H1 (cell line): Measurements from ENCODE around the gene GABRG3. TPM values are rescaled to one million over a fixed set of nuclear protein-coding genes. Genes with fewer than 3 reads are reported as not detected.

Source experiments
- CTCF ChIA-PET: fragments of 300-600 bp; sonication (Branson Sonifier 250); formaldehyde crosslinking; loops from one replicate; lab custom pipeline; 2021; ENCODE audit not compliant: partially characterized antibody; lab: Charles Lee
- POLR2A ChIA-PET: fragments of 300-600 bp; sonication (Branson Sonifier 250); formaldehyde crosslinking; loops from one replicate; lab custom pipeline; 2021; ENCODE audit warnings: inconsistent platforms; ENCODE audit not compliant: partially characterized antibody; lab: Charles Lee
- DNase-seq, 2 experiments: peaks; one replicate each; pipeline versions ENCODE4 v3.0.0 to v3.0.0-alpha.2; 2010 to 2022; ENCODE audit warnings: low spot score in 2 of 2, low read depth in 1 of 2, mixed read lengths in 1 of 2
- FAIRE-seq: peaks from 2 replicates; lab custom pipeline; 2011; peaks lifted over from hg19 to GRCh38; lab: Jason Lieb, UNC
- H2AFZ ChIP-seq: 2 replicates; pipeline ENCODE4 v1.8.1; 2012; ENCODE audit warnings: low read length, inconsistent platforms
- H2AK5ac ChIP-seq: 2 replicates; pipeline ENCODE4 v1.6.1; 2013; ENCODE audit warnings: low read depth, low read length
- H2BK120ac ChIP-seq: replicated peaks from 2 replicates; pipeline ENCODE3; 2013; ENCODE audit warnings: low read depth, low read length, inconsistent platforms
- H2BK12ac ChIP-seq: 2 replicates; pipeline ENCODE4 v1.6.1; 2013; ENCODE audit warnings: low read depth, low read length
- H2BK15ac ChIP-seq: 2 replicates; pipeline ENCODE4 v1.6.1; 2013; ENCODE audit warnings: low read length
- H2BK20ac ChIP-seq: 2 replicates; pipeline ENCODE4 v1.6.1; 2013; ENCODE audit warnings: low read length
- H2BK5ac ChIP-seq: 2 replicates; pipeline ENCODE4 v1.6.1; 2013; ENCODE audit warnings: low read depth, low read length
- H3K14ac ChIP-seq: 2 replicates; pipeline ENCODE4 v1.6.1; 2013; ENCODE audit warnings: inconsistent platforms; ENCODE audit not compliant: insufficient read length
- H3K18ac ChIP-seq: 2 replicates; pipeline ENCODE4 v1.6.1; 2013; ENCODE audit warnings: low read length; ENCODE audit errors: extremely low read depth
- H3K23ac ChIP-seq: 2 replicates; pipeline ENCODE4 v1.6.1; 2013; ENCODE audit warnings: inconsistent platforms; ENCODE audit not compliant: insufficient read length
- H3K23me2 ChIP-seq: 2 replicates; pipeline ENCODE4 v1.6.1; 2013; ENCODE audit warnings: low read depth, low read length
- H3K27ac ChIP-seq: 2 replicates; pipeline ENCODE4 v1.6.1; 2011; ENCODE audit warnings: low read depth, low read length, inconsistent platforms
- H3K27me3 ChIP-seq, 4 experiments: replicated peaks in 1 of 4; 1 replicate in 1 of 4; 2 replicates in 3 of 4; pipeline versions ENCODE4 v1.6.1 to v1.8.1; 2011 to 2013; ENCODE audit warnings: low read length in 3 of 4, mild to moderate bottlenecking in 3 of 4, inconsistent platforms in 2 of 4, mixed read lengths in 2 of 4, moderate library complexity in 1 of 4; ENCODE audit not compliant: control insufficient read depth in 3 of 4, insufficient read depth in 3 of 4; ENCODE audit errors: extremely low read depth in 1 of 4
- H3K36me3 ChIP-seq, 4 experiments: 2 replicates each; pipeline versions ENCODE4 v1.6.1 to v1.8.1; 2011 to 2013; ENCODE audit warnings: mild to moderate bottlenecking in 4 of 4, low read length in 3 of 4, moderate library complexity in 2 of 4, control low read depth in 1 of 4, inconsistent platforms in 1 of 4; ENCODE audit not compliant: insufficient read depth in 4 of 4, control insufficient read depth in 2 of 4
- H3K4ac ChIP-seq: replicated peaks from 2 replicates; pipeline ENCODE3; 2013; ENCODE audit warnings: low read length, low read depth, mixed read lengths, inconsistent platforms; ENCODE audit not compliant: insufficient read length
- H3K4me1 ChIP-seq, 4 experiments: replicated peaks in 1 of 4; 1 replicate in 1 of 4; 2 replicates in 3 of 4; pipeline versions ENCODE4 v1.6.1 to v1.8.1; 2011 to 2013; ENCODE audit warnings: low read length in 3 of 4, inconsistent platforms in 2 of 4, mixed read lengths in 1 of 4; ENCODE audit not compliant: insufficient read depth in 4 of 4, control insufficient read depth in 3 of 4
- H3K4me2 ChIP-seq, 2 experiments: 2 replicates each; pipeline versions ENCODE4 v1.6.1 to v1.8.1; 2011 to 2013; ENCODE audit warnings: low read depth in 2 of 2, low read length in 2 of 2, control low read depth in 1 of 2, inconsistent platforms in 1 of 2, mild to moderate bottlenecking in 1 of 2; ENCODE audit not compliant: insufficient read depth in 1 of 2
- H3K4me3 ChIP-seq, 4 experiments: fragments of 200-600, 300-600 bp in 1 of 4; sonication (generic), shearing (Covaris generic), sonication (Bioruptor Twin) in 1 of 4; 2 replicates each; pipeline versions ENCODE4 v1.5.1 to v1.8.1; 2011 to 2016; ENCODE audit warnings: low read length in 4 of 4, low read depth in 3 of 4, control low read depth in 2 of 4, inconsistent platforms in 2 of 4, mild to moderate bottlenecking in 2 of 4, mixed read lengths in 1 of 4, moderate library complexity in 1 of 4; ENCODE audit not compliant: insufficient read depth in 2 of 4; ENCODE audit errors: extremely low read depth in 1 of 4
- H3K56ac ChIP-seq: replicated peaks from 2 replicates; pipeline ENCODE3; 2013; ENCODE audit warnings: low read depth, mild to moderate bottlenecking, mixed read lengths, low read length, inconsistent platforms; ENCODE audit not compliant: insufficient read length
- H3K79me1 ChIP-seq: 2 replicates; pipeline ENCODE4 v1.6.1; 2013; ENCODE audit warnings: low read depth, low read length, control low read depth
- H3K79me2 ChIP-seq, 2 experiments: 2 replicates each; pipeline versions ENCODE4 v1.6.1 to v1.8.1; 2012 to 2013; ENCODE audit warnings: low read length in 2 of 2, mild to moderate bottlenecking in 2 of 2, inconsistent platforms in 1 of 2; ENCODE audit not compliant: insufficient read depth in 2 of 2, control insufficient read depth in 1 of 2
- H3K9ac ChIP-seq, 4 experiments: replicated peaks in 1 of 4; 1 replicate in 1 of 4; 2 replicates in 3 of 4; pipeline versions ENCODE4 v1.6.1 to v1.8.1; 2011 to 2013; ENCODE audit warnings: low read depth in 3 of 4, low read length in 3 of 4, control low read depth in 2 of 4, mild to moderate bottlenecking in 2 of 4, moderate library complexity in 2 of 4, inconsistent platforms in 1 of 4; ENCODE audit errors: extremely low read depth in 1 of 4
- H3K9me3 ChIP-seq, 2 experiments: 2 replicates each; pipeline versions ENCODE4 v1.6.1 to v1.8.1; 2012 to 2013; ENCODE audit warnings: mild to moderate bottlenecking in 2 of 2, moderate library complexity in 2 of 2, control low read depth in 1 of 2, inconsistent platforms in 1 of 2, low read depth in 1 of 2, low read length in 1 of 2, mixed read lengths in 1 of 2; ENCODE audit not compliant: insufficient read depth in 2 of 2
- H4K20me1 ChIP-seq, 2 experiments: replicated peaks in 1 of 2; 2 replicates each; pipeline versions ENCODE3 to v1.8.1; 2011 to 2013; ENCODE audit warnings: inconsistent platforms in 2 of 2, low read length in 2 of 2, mild to moderate bottlenecking in 1 of 2; ENCODE audit not compliant: insufficient read depth in 2 of 2, control insufficient read depth in 1 of 2
- H4K5ac ChIP-seq: 2 replicates; pipeline ENCODE4 v1.6.1; 2013; ENCODE audit warnings: low read length, low read depth, mixed read lengths, inconsistent platforms; ENCODE audit not compliant: insufficient read length
- H4K8ac ChIP-seq: 2 replicates; pipeline ENCODE4 v1.8.0; 2013; ENCODE audit warnings: mild to moderate bottlenecking, moderate library complexity, low read length, inconsistent platforms; ENCODE audit not compliant: insufficient read depth; ENCODE audit errors: extremely low read depth
- H4K91ac ChIP-seq: replicated peaks from 2 replicates; pipeline ENCODE3; 2013; ENCODE audit warnings: low read length, mixed read lengths, inconsistent platforms; ENCODE audit not compliant: insufficient read length
- CBX5 ChIP-seq: fragments of 300-800, 300-1000 bp; sonication (generic); IDR thresholded peaks from 2 replicates; pipeline ENCODE4 v1.7.1; 2016; ENCODE audit warnings: antibody characterized with exemption, low read length, low read depth
- CBX8 ChIP-seq: fragments of 300-800, 300-1000 bp; sonication (generic); IDR thresholded peaks from 2 replicates; pipeline ENCODE4 v1.7.1; 2016; ENCODE audit warnings: low read depth, low read length, borderline replicate concordance
- CHD1 ChIP-seq: IDR thresholded peaks from 2 replicates; pipeline ENCODE4 v1.6.1; 2012; ENCODE audit warnings: low read depth, low read length, improper control_type of control experiment
- CTCF ChIP-seq, 3 experiments: IDR thresholded peaks; 1 replicate in 2 of 3; 2 replicates in 1 of 3; pipeline versions ENCODE4 v1.5.1 to v1.6.1; 2011; ENCODE audit warnings: low read length in 3 of 3, mild to moderate bottlenecking in 3 of 3, inconsistent platforms in 2 of 3, low read depth in 1 of 3, moderate library complexity in 1 of 3; ENCODE audit not compliant: insufficient read depth in 1 of 3; ENCODE audit errors: control extremely low read depth in 1 of 3
- EGR1 ChIP-seq: IDR thresholded peaks from 2 replicates; pipeline ENCODE4 v1.6.1; 2011; ENCODE audit warnings: low read depth, low read length, borderline replicate concordance
- SIRT6 ChIP-seq: IDR thresholded peaks from one replicate; pipeline ENCODE4 v1.7.1; 2012; ENCODE audit warnings: low read length, inconsistent platforms
- SIX5 ChIP-seq: IDR thresholded peaks from 2 replicates; pipeline ENCODE4 v1.6.1; 2011; ENCODE audit warnings: mild to moderate bottlenecking, low read depth, low read length
- WGBS, 2 experiments: shearing (Covaris generic) in 1 of 2; methylation state at CpG; one replicate each; pipeline versions ENCODE4 v1.1.6 to v1.1.7; 2013 to 2015; ENCODE audit warnings: low lambda C conversion rate in 2 of 2, mixed read lengths in 2 of 2, inconsistent platforms in 1 of 2, low coverage in 1 of 2, missing lambda C conversion rate in 1 of 2; ENCODE audit not compliant: insufficient replicate concordance in 2 of 2, insufficient coverage in 1 of 2, insufficient read length in 1 of 2; ENCODE audit errors: extremely low coverage in 1 of 2, missing lambda C conversion rate in 1 of 2; 5-methylcytosine and 5-hydroxymethylcytosine counted together
- polyA plus RNA-seq, 7 experiments: library from polyadenylated mRNA; depleted of rRNA in 3 of 7; stranded (reverse) in 5 of 7; unstranded in 2 of 7; fragments of >200 nt in 5 of 7; fragments of 200-250 nt in 2 of 7; gene quantifications; 1 replicate in 5 of 7; 2 replicates in 1 of 7; 4 replicates in 1 of 7; pipeline versions ENCODE4 v1.2.1 to v1.2.3, GENCODE V29; 2011 to 2013; ENCODE audit warnings: missing spikeins in 2 of 7, mixed read lengths in 2 of 7
- total RNA-seq: library from RNA; stranded (reverse); fragmentation: NEBNext Ultra II Directional; extraction: Animal tissue kit (Norgen Biotek cat#: 25700); gene quantifications from 2 replicates; pipeline ENCODE4 v1.2.1, GENCODE V29; 2021

Gene GABRG3
- total and polyA plus RNA-seq, 2 of the 8 experiments (the other 6 are each of a cell fraction or from before 2014, with no cell fraction given) = 0.17 to 0.80 TPM

GRCh38 chr15:27082526-27082925 lies 111.5 kb downstream of the GABRG3 start:
- no peak overlapping the region for H3K23ac ChIP-seq
- H3K27me3 ChIP-seq = no peaks in the 10 kb centered on the region; a peak in 1 of 7 replicates
- no peak overlapping the region for H3K4ac ChIP-seq
- ChIA-PET POLR2A (no interaction called here), CTCF (interaction anchor here (1.4 to 1.9 kb wide), 4 partner anchors 10 to 277 kb away, joined by 4 to 6 read pairs (median 5); no protein-coding TSS in a partner anchor)
- no peak overlapping the region for H4K5ac ChIP-seq
- no peak overlapping the region for H3K14ac ChIP-seq
- no peak overlapping the region for H2BK20ac ChIP-seq
- TF ChIP-seq SIRT6 (no peak), CTCF (IDR thresholded peaks at IDR 0.05; ENCODE audit: control extremely low read depth in 1 of 3, insufficient read depth in 1 of 3, low read depth in 1 of 3, low read length in 3 of 3) (no peak), SIX5 (no peak), CHD1 (no peak), CBX8 (no peak), CBX5 (no peak), EGR1 (no peak)
- H4K91ac ChIP-seq = no peak overlapping the region
- no peak for FAIRE-seq
- H3K79me2 ChIP-seq = no peaks in the 10 kb centered on the region
- no peak overlapping the region for H3K27ac ChIP-seq
- no peak overlapping the region for H2AK5ac ChIP-seq
- H3K4me2 ChIP-seq = no peak overlapping the region
- no peak overlapping the region for H2BK12ac ChIP-seq
- H4K8ac ChIP-seq = no peak overlapping the region
- WGBS, 2 experiments = 87% methylated on average over 8 of the region's 8 CpGs; no CpG with 5 or more reads in 1 of the 2 experiments
- H4K20me1 ChIP-seq = peaks cover 0 to 2% of the 10 kb centered on the region in 2 experiments
- H3K23me2 ChIP-seq = peaks cover 2% of the 10 kb centered on the region; the same call in 1 of the 2 replicates
- DNase-seq = no peak
- no peaks in the 10 kb centered on the region for H3K36me3 ChIP-seq
- H3K18ac ChIP-seq = no peak overlapping the region
- no peak overlapping the region for H2BK120ac ChIP-seq
- no peaks in the 10 kb centered on the region for H3K79me1 ChIP-seq
- no peak overlapping the region for H2BK15ac ChIP-seq
- peaks cover 0 to 8% (median 0%) of the 10 kb centered on the region in 4 experiments; a peak in 4 of 7 replicates for H3K4me1 ChIP-seq
- H3K56ac ChIP-seq = no peak overlapping the region
- H2BK5ac ChIP-seq = no peak overlapping the region
- no peaks in the 10 kb centered on the region for H3K9me3 ChIP-seq
- H3K4me3 ChIP-seq = no peak overlapping the region
- no peak overlapping the region for H3K9ac ChIP-seq
- H2AFZ ChIP-seq = no peak overlapping the region
